GM21390 (cell line): ENCODE measurements around the gene NUAK1.

Source experiments
- ATAC-seq: cut with Tn5 transposase; IDR thresholded peaks from one replicate; pipeline ENCODE4 v1.9.1; 2021; ENCODE audit not compliant: unreplicated experiment

The NUAK1 gene

GRCh38 chr12:106112145-106112821, 26.5 kb downstream of the NUAK1 start:
- no peak for ATAC-seq

- no peak for ATAC-seq
These were observed 28.0 kb downstream of the NUAK1 start for GRCh38 chr12:106110626-106111300.

GRCh38 chr12:106109168-106109910, 29.4 kb downstream of the NUAK1 start:
- ATAC-seq, result no peak

GRCh38 chr12:106108185-106108835, 30.4 kb downstream of the NUAK1 start:
- ATAC-seq, result no peak

GRCh38 chr12:106107566-106107965, 31.2 kb downstream of the NUAK1 start:
- ATAC-seq, result no peak

- no peak for ATAC-seq
These were observed 31.9 kb downstream of the NUAK1 start for GRCh38 chr12:106106892-106107291.

- ATAC-seq, result no peak
These were observed 32.6 kb downstream of the NUAK1 start for GRCh38 chr12:106106061-106106566.

- no peak for ATAC-seq
These were observed 37.0 kb downstream of the NUAK1 start for GRCh38 chr12:106101803-106102202.

- no peak for ATAC-seq
These were observed 40.0 kb downstream of the NUAK1 start for GRCh38 chr12:106098691-106099200.

- no peak for ATAC-seq
These were observed 41.7 kb downstream of the NUAK1 start for GRCh38 chr12:106097011-106097410.

- ATAC-seq, result no peak
These were observed 42.4 kb downstream of the NUAK1 start for GRCh38 chr12:106096376-106096775.

GRCh38 chr12:106094304-106094703, 44.5 kb downstream of the NUAK1 start:
- ATAC-seq, result no peak

GRCh38 chr12:106093246-106093645, 45.5 kb downstream of the NUAK1 start:
- no peak for ATAC-seq

- no peak for ATAC-seq
These were observed 47.3 kb downstream of the NUAK1 start for GRCh38 chr12:106091446-106091820.

- ATAC-seq, result no peak
These were observed 47.9 kb downstream of the NUAK1 start for GRCh38 chr12:106090591-106091445.

- ATAC-seq, result no peak
These were observed 48.8 kb downstream of the NUAK1 start for GRCh38 chr12:106089935-106090334.

GRCh38 chr12:106088811-106089485, 49.8 kb downstream of the NUAK1 start:
- no peak for ATAC-seq

GRCh38 chr12:106088246-106088808, 50.4 kb downstream of the NUAK1 start:
- no peak for ATAC-seq

GRCh38 chr12:106086696-106087095, 52.1 kb downstream of the NUAK1 start:
- no peak for ATAC-seq
